ENCODE data around the gene SLC44A5. TPM values are rescaled to one million over a fixed set of nuclear protein-coding genes. Genes with fewer than 3 reads are reported as not detected.
"Not testable (repeated sequence)": the region's sequence is repeated elsewhere in the genome, so short reads cannot be mapped to it uniquely, and the experiment has no call there.

SLC44A5 gene
- total RNA-seq, 4 donors from 2014 or later = 0.25 to 0.37 (median 0.34) TPM

- no peak for TF ChIP-seq CTCF (IDR thresholded peaks at IDR 0.05)
- ATAC-seq (ENCODE audit: low FRiP score) (no peak), DNase-seq (ENCODE audit: low spot score) (no peak)
Observed at GRCh38 chr1:75275631-75276030, 335.3 kb downstream of the SLC44A5 start.

GRCh38 chr1:75274920-75275506 lies 335.9 kb downstream of the SLC44A5 start:
- ATAC-seq (ENCODE audit: low FRiP score) (no peak), DNase-seq (ENCODE audit: low spot score) (no peak)
- TF ChIP-seq CTCF (IDR thresholded peaks at IDR 0.05) = no peak

GRCh38 chr1:75273110-75273509 lies 337.8 kb downstream of the SLC44A5 start:
- TF ChIP-seq CTCF (IDR thresholded peaks at IDR 0.05) = no peak
- no peak for ATAC-seq (ENCODE audit: low FRiP score)

GRCh38 chr1:75265792-75266191 lies 345.1 kb downstream of the SLC44A5 start:
- DNase-seq (ENCODE audit: low spot score) = no peak
- no peak for TF ChIP-seq CTCF (IDR thresholded peaks at IDR 0.05)
- ATAC-seq (ENCODE audit: low FRiP score) = no peak

More at GRCh38 chr1:75273110-75273509, 337.8 kb downstream of the SLC44A5 start:
- no peak for DNase-seq (ENCODE audit: low spot score)

- no peak for ATAC-seq (ENCODE audit: low FRiP score)
- TF ChIP-seq CTCF (IDR thresholded peaks at IDR 0.05) = no peak
Observed at GRCh38 chr1:75264112-75264511, 346.8 kb downstream of the SLC44A5 start.

GRCh38 chr1:75263616-75264015 lies 347.3 kb downstream of the SLC44A5 start:
- not testable (repeated sequence) for ATAC-seq (ENCODE audit: low FRiP score)

More at GRCh38 chr1:75264112-75264511, 346.8 kb downstream of the SLC44A5 start:
- no peak for DNase-seq (ENCODE audit: low spot score)

GRCh38 chr1:75261946-75262345 lies 349.0 kb downstream of the SLC44A5 start:
- DNase-seq (ENCODE audit: low spot score) = not testable (repeated sequence)

More at GRCh38 chr1:75263616-75264015, 347.3 kb downstream of the SLC44A5 start:
- not testable (repeated sequence) for DNase-seq (ENCODE audit: low spot score)

GRCh38 chr1:75258351-75258750 lies 352.6 kb downstream of the SLC44A5 start:
- TF ChIP-seq CTCF (IDR thresholded peaks at IDR 0.05) = no peak
- ATAC-seq (ENCODE audit: low FRiP score) = no peak
- no peak for DNase-seq (ENCODE audit: low spot score)

More at GRCh38 chr1:75261946-75262345, 349.0 kb downstream of the SLC44A5 start:
- not testable (repeated sequence) for ATAC-seq (ENCODE audit: low FRiP score)

Data from omental fat pad (tissue), 4 donors.